HL-60 (cell line): ENCODE results near the gene CHAC2.

Experiments
- DNase-seq, 2 experiments: peaks; one replicate each; pipeline ENCODE4 v3.0.0-alpha.2; 2010 to 2020; ENCODE audit warnings: low read depth in 1 of 2, low spot score in 1 of 2
- H3K27ac ChIP-seq: fragments of 250-450 bp; sonication (Bioruptor Pico); replicated peaks from 2 replicates; pipeline ENCODE4 v1.5.1; 2020; ENCODE audit warnings: mild to moderate bottlenecking, moderate library complexity
- H3K27me3 ChIP-seq: fragments of 250-450 bp; sonication (Bioruptor Pico); 2 replicates; pipeline ENCODE4 v1.5.1; 2021; ENCODE audit warnings: mild to moderate bottlenecking, moderate library complexity; ENCODE audit not compliant: insufficient read depth, poor library complexity, severe bottlenecking
- H3K4me3 ChIP-seq: replicated peaks from 2 replicates; pipeline ENCODE4 v1.5.1; 2011; ENCODE audit warnings: mild to moderate bottlenecking, control low read depth, low read length; ENCODE audit not compliant: insufficient read depth
- GABPA ChIP-seq: IDR thresholded peaks from 2 replicates; pipeline ENCODE4 v1.6.1; 2012; ENCODE audit warnings: low read depth
- POLR2AphosphoS5 ChIP-seq: IDR thresholded peaks from 2 replicates; pipeline ENCODE4 v1.6.1; 2012; ENCODE audit warnings: low read depth
- REST ChIP-seq: IDR thresholded peaks from 2 replicates; pipeline ENCODE4 v1.6.1; 2012; ENCODE audit warnings: low read depth; ENCODE audit not compliant: insufficient replicate concordance
- SPI1 ChIP-seq: IDR thresholded peaks from 2 replicates; pipeline ENCODE4 v1.6.1; 2012; ENCODE audit warnings: low read depth, mild to moderate bottlenecking, borderline replicate concordance
- TF ChIP-seq, protein P1 (sequence below): IDR thresholded peaks from one replicate; pipeline ENCODE4 v1.5.1; 2011; ENCODE audit warnings: low read length, control low read depth, inconsistent platforms; ENCODE audit not compliant: insufficient read depth

CHAC2 gene

GRCh38 chr2:53793821-53794220, 26.2 kb downstream of the CHAC2 start:
- no peak for DNase-seq
- TF ChIP-seq POLR2AphosphoS5: no peak
- TF ChIP-seq SPI1: no peak
- no peak for TF ChIP-seq REST
- TF ChIP-seq GABPA: no peak
- TF ChIP-seq, protein P1, sequence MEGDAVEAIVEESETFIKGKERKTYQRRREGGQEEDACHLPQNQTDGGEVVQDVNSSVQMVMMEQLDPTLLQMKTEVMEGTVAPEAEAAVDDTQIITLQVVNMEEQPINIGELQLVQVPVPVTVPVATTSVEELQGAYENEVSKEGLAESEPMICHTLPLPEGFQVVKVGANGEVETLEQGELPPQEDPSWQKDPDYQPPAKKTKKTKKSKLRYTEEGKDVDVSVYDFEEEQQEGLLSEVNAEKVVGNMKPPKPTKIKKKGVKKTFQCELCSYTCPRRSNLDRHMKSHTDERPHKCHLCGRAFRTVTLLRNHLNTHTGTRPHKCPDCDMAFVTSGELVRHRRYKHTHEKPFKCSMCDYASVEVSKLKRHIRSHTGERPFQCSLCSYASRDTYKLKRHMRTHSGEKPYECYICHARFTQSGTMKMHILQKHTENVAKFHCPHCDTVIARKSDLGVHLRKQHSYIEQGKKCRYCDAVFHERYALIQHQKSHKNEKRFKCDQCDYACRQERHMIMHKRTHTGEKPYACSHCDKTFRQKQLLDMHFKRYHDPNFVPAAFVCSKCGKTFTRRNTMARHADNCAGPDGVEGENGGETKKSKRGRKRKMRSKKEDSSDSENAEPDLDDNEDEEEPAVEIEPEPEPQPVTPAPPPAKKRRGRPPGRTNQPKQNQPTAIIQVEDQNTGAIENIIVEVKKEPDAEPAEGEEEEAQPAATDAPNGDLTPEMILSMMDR: no peak
- Histone ChIP-seq H3K4me3 (no peak overlapping the region), H3K27me3 (no peaks in the 10 kb centered on the region), H3K27ac (no peak overlapping the region)

DNA sequence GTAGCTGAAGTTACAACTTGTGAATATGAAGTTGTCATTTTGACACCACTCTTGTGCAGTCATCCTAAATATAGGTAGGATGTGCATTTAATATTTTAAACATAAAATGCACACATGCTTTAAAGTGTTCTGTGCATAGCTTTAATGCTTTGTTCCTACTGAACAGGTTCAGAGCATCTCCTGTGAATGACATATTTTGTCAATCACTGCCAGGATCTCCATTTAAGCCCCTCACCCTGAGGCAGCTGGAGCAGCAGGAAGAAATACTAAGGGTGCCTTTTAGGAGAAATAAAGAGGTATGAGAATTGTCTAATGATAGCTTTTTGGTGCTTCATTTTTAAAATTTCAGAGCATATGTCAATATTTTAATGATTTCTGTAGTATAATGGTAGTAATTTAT, 33.9 kb downstream of the CHAC2 start:
- no peak for DNase-seq
- TF ChIP-seq, protein P1: no peak
- no peak for TF ChIP-seq SPI1
- TF ChIP-seq POLR2AphosphoS5: no peak
- TF ChIP-seq REST: no peak
- no peak for TF ChIP-seq GABPA
- no peaks in the 10 kb centered on the region for H3K27me3 ChIP-seq
- H3K4me3 ChIP-seq: no peak overlapping the region
- no peak overlapping the region for H3K27ac ChIP-seq

- no peak overlapping the region for H3K27ac ChIP-seq
- DNase-seq: peak; percentile 21 to 33
- H3K27me3 ChIP-seq: no peaks in the 10 kb centered on the region
- no peak overlapping the region for H3K4me3 ChIP-seq
- no peak for TF ChIP-seq POLR2AphosphoS5
- TF ChIP-seq REST: no peak
- TF ChIP-seq, protein P1: no peak
- TF ChIP-seq GABPA: no peak
- no peak for TF ChIP-seq SPI1
Measured at GRCh38 chr2:53802617-53803151, 35.1 kb downstream of the CHAC2 start.
